HG02623 (cell line): Measurements from ENCODE around the gene PSRC1.

Experiments used
- ATAC-seq: cut with Tn5 transposase; IDR thresholded peaks from one replicate; pipeline ENCODE4 v1.9.1; 2021; ENCODE audit warnings: moderate library complexity; ENCODE audit not compliant: unreplicated experiment

PSRC1 gene

DNA sequence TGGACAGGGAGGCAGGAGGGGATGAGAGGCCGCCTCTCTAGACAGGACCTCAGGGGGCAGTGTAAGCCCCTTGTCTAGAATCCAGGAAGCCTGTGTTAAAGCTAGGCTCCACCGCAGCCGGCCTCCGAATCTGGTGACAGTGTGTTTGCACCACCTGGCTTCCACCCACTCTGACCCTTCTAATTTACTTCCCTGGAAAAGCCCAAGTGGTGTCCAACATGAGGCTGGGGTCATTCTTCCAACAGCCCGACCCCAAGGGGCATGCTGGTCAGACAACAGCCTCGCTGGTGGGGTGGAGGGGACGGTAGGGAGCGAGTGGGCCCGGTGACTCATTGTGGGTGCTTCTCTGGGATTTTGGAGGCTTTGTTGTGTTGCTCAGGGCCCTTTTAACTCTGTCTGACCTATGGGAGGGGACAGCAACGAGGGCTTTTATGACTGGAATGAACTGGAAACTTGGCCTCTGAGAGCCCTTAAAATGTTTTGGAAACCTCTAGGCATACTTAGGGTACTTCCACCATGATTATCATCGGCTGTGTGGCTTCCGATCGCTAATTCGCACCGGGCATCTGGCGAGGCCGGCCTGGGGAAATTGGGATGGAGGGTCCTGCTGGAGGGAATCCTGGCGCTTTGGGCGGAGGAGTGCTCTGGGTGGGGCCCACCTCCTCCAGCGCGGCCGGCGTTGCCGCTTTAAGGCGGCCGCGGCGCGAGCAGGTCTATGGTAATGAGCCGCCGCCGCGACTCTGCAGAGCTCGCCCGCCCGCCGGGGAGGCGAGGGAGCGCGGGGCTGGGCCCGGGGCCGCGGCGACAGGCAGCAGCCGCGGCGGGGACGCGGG is 33.9 kb downstream of the PSRC1 start, which contains the start of gene CELSR2:
TSS of gene CELSR2 (plus strand) at position 743 of the 833 bp plus-strand sequence. CDS start 541 bp downstream, outside the sequence.
- ATAC-seq = peak; percentile 68

DNA sequence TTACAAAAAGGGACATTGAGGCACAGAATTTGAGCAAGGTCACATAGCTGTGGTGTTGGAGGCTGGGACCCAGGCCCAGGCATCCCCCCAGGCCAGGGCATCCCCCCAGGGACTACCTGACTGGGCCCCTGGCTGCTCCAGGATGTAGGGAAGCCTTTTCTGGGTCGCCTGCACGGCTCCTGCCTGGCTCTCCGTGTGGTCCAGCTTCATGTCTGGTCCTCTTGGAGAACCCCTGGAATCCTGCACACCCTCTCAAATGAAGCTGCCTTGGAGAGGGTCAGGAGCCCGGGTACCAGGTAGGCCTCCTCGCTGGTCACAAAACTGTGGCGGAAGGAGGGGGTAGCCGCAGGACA is 34.5 kb downstream of the PSRC1 start:
- ATAC-seq = no peak

DNA sequence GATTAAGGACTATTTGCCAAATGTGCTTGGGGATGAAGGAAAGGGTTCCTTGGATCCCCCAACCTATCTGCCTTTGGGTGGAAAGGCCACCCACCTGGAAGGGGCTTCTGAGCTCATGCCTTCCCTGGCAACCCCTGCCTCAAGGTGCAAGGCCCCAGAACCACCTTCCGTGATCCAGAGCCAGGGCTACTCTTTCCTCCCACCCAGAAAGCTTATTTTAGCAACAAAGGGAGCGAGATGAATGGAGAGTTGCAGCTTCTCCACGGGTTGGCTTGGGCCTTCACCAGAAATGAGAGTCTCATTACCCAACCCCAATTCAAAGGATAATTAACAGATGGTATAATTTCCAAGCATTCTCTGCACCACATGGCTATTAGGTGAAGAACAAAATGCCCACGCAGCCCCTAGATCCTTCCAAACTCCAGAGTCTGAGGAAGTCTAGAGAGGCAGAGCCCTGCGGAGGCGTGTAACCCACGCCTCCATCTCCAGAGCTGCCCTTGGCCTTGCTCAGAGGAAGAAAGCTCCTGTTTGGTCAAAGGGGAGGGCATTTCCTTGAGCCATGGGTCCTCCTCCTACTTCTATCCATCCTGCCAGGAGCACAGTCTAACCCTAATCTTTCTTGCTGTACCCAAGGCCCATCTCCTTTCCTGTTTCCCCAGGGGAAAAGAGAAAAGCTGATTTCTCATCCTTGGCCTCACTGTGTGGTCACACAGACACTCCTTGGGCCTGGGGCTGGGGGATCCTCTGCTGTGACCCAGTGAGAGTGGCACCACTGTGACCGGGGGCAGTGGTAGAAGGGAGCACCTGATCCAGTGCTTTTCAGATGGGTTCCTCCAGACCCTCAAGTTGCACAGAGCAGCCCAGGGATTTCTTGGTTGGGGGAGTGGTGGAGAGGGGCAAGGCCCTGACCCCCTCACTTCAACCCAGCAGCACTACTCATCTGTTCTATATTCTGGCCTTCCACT is 35.3 kb downstream of the PSRC1 start:
- ATAC-seq = no peak

DNA sequence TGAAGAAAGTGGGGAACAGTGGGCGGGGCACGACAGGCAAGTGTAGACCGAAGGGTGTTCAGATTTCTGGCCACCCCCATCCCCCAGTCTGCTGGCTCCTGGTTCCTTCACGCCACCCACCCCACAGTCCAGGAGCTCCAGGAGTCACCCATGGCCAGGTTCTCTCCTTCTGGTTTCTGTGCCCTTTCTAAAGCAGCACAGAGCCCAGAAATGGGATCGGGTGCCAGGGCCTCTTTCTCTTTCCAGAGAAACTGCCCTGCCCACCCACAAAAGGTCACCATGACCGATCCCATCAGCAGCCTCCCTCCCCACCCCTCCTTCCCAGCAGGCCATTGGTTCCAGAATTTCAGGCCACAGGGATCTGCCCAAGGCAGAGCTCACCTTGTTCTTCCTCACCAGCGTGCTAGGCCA is 36.8 kb downstream of the PSRC1 start:
- ATAC-seq = no peak

DNA sequence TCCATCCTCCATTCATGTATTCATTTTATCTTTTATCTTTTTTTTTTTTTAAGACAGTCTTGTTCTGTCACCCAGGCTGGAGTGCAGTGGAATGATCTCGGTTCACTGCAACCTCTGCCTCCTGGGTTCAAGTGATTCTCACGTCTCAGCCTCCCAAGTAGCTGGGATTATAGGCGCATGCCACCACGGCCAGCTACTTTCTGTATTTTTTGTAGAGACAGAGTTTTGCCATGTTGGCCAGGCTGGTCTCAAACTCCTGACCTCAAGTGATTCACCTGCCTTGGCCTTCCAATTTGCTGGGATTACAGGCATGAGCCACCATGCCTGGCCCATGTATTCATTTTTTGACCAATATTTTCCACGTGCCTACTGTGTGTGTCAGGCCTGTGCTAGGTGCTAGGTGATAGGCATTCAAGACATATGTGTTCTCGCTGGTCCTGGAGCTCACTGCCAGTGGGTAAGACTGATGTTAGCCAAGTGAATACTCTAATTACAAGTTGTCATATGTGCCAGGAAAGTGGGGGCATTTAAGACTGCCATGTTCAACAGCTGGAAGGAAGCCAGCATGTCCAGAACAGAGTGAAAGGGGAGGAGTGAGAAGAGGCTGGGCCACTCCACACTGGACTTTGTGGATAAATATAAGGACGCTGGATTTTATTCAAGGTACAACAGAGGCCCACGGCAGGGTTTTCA is 38.9 kb downstream of the PSRC1 start:
- ATAC-seq = no peak

DNA sequence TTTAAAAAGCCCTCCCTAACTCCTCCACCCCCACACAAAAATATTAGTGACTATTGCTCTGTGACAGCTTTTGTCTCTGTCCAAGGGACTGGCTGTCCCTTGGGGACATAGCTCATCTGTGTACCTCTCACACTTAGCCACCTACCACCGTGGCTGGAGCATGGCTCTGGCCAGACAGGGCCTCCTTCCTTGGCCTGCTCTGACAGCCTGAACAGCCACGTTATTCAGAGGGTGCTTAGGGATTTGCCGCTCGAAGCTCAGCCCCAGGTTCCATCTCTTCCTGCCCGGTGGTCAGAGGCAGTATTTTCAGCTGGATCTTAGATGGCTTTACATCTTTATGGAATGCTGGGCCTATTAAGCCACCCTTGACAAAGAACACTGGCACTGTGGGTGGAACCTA is 39.7 kb downstream of the PSRC1 start:
- ATAC-seq = no peak

DNA sequence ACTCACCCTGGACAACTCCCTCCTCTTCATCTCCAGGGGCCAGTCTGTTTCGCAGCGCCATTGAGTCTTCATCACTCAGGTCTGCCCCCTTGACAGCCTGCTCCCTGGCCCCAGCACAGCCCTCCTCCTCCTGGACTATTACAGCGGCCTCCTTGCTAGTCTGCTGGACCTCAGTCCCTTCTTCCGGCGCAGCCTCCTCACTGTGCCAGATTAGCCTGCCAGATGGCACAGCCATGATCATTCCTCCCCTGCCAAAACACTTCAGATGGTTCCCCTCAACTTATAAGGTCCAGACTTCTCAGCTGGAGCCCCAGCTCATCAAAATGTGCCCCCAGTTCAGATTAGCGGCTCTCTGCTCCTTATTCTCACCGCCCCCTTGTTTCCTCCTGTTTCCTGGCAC is 40.6 kb downstream of the PSRC1 start:
- no peak for ATAC-seq

DNA sequence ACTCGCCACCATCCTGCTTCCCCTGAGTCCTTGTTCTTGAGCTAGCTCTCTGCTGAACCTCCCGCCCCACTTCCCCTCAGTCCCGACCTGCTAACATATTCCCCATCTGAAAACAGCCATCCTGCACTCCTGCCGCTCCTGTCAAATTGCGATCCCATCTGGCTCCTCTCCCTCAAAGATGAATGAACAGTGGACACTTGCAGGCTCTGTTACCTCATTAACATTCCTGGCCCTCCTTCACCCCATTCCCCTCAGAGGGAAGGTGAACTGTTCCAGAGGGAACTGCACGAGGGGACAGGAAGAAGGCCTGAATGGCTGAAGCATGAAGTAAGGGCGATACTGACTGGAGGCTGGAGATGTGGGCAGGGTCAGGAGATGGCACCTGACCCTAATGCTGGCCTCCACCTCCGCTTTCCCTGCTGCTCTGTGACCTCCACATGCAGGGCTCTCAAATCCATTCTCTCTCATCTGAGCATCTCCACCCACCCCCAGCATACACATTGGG is 41.1 kb downstream of the PSRC1 start:
- no peak for ATAC-seq

DNA sequence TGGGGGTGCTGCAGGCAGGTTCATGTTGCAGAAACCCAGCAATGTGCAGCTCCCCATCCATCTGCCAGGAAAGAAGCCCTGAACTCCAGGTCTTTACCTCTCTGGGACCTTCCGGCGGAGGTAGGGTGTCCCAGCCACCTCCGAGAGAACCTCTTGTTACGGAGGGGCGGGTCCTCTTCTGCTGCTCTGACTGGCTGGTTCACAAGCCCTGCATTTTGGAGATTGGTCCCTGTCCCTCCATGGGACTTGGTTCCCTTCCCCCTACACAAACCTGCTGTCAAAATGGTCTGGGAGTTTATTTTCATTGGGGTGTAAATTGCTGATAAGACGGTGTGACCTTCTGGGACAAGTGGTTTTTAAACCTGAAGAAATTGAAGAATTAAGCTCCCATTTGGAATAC is 41.6 kb downstream of the PSRC1 start:
- ATAC-seq = no peak

DNA sequence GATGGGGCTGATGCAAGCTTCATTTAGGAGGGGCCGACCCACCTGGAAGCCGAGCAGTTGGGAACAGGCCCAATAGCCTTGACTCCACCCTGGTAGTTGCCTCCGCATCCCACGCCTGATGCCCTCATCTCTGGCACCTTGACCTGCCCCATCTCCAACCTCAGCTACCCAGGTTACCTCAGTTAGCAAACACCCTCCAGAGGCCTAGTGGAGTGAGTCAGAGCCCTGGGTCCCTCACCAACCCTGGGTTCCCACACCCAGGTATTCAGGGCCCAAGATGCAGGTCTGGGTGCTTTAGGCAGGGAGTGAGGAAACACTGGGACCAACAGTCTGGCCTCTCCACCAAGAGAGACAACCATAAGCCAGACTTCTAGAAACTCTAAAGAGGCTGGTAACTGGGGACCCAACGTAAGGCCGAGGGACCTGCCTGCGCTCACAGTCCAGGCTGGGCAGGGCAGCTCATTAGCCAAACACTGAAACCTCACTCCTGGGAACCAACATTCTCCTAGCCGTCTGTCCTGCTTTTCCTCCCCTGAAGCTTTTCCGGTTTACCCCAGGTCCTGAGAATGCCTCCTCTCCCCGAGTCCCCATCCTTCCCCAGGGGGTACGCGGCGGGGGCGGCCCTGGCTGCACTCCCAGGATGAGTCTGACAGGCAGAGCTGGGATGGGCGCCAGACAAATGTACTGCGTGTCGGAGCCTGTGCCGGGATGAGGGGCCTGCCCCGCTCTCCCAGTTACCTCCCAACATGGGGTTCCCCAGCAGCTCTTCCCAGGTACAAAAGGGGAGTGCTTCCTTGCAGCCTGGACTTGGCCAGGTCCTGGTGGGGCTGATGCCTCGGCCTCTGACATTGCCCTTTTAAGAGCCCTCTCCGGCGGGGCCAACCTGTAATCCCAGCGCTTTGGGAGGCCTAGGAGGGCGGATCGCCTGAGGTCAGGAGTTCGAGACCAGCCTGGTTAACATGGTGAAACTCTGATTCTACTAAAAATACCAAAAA is 42.5 kb downstream of the PSRC1 start:
- ATAC-seq = no peak

DNA sequence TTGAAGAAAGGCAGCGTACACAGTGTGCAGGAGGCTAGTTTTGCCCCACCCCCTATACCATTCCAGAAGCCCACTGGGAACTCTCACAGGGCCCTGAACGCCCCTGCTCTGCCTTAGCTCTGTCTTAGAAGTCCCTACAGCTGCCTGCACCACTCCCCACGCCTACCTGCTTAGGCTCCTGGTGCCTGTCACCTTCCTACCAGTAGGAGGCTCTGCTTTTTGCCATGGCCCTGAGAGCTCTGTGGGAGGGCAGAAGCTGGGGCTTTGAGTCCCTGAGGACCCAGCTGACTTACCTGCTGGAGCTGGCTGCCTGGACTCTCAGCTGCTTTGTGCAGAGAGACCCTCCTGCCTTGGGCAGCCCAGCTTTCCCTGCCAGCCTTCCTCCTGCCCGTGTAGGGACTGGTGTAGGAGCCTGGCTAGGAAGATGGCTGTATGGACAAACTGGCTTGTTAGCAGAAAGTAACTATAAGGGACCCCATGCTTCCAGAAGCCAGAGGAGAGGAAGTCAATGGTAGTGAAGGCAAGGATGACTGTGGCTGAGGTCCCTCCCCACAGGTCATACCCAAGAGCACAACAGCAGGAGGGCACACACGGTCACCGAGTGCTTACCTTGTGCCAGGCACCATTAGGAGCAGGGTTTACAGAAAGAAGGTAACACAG is 43.4 kb downstream of the PSRC1 start:
- ATAC-seq = peak; percentile 49

DNA sequence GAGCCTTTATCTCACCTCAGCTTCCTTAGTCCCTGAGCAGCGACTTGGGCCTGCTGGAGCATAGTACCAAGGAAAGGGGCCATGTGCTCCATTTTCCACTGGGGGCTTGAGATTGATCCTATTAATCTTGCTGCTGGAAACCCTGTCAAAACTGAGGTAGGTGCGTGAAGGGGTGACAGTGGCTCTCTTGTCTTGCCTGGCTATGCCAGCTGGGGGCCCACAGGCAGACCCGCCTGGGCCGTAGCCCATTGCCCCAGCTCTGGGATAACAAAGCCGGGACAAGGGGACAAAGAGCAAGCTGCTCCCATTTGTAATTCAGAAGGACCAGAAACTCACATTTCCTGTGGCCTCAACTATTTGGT is 43.9 kb downstream of the PSRC1 start:
- no peak for ATAC-seq

DNA sequence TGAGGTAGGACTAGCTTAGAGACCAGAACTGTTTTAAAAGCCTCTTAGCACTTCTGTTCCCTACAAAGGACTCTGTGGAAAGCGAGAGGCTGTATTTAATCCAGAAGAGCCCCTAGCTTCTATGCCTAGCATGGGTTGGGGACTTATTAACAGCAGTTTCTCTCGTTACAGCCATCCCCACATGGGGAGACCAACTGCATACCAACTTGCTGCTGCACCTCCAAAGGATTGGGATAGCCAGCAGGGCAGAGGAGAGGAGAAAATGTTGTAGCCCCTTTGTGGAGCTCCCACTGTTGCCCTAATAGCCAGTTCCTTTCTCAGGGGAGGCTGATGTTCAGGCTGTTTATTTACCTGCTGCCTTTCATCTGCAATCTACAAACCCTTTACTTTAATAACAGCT is 44.6 kb downstream of the PSRC1 start:
- ATAC-seq = no peak

DNA sequence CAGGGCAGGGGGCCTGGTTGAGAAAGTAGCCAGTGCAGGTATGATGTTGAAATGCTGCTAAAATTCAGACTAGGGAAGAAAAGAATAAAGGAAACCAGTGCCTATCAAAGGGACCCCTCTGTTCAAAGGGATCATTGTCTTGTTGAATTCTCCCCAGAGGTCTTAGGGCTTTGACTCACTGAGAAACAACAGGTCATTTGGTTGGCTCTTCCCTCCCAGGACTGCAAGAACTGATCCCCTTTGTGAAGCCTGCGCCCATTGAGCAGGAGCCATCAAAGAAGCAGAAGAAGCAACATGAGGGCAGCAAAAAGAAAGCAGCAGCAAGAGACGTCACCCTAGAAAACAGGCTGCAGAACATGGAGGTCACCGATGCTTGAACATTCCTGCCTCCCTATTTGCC is 45.4 kb downstream of the PSRC1 start:
- no peak for ATAC-seq

DNA sequence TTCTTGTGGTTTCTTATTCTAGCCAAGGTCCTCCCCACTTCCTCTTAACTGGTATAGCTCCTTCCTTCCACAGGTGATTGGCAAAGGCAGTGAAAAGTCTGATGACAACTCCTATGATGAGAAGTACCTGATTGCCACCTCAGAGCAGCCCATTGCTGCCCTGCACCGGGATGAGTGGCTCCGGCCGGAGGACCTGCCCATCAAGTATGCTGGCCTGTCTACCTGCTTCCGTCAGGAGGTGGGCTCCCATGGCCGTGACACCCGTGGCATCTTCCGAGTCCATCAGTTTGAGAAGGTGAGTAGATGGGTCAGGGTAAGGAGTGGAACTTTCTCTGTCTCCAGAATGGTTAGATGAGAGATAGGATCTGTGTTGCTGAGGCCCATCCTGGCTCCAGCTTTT is 47.8 kb downstream of the PSRC1 start:
- no peak for ATAC-seq

DNA sequence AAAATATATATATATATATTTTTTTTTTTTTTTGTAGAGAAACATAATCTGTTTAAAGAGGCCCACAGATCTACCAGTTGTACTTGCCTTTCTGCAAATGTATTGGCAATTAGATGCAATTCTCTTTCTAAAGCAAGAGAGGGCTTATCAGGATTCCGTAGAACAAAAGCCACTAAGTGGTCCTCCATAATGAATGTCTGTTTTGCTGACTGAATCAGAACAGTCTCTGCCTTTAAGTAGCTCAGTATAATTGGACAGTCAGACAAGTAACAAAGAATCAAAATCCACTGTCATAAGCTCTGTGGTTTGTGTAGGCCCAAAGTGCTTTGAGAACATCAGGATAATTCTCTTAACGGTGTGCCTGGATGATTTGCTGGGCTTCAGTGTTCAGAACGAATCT is 51.9 kb downstream of the PSRC1 start:
- no peak for ATAC-seq
